GM23338 (cell line): ENCODE results near the gene CACNG3. TPM values are rescaled to one million over a fixed set of nuclear protein-coding genes. Genes with fewer than 3 reads are reported as not detected.

ENCODE experiments used
- ATAC-seq: fragments of 200-7000 bp; cut with Tn5 transposase; 3 replicates; pipeline ENCODE4 v1.9.1; 2020
- DNase-seq: peaks from one replicate; pipeline ENCODE4 v3.0.0-alpha.2; 2015; ENCODE audit warnings: low spot score
- H2AFZ ChIP-seq: fragments of 200-600 bp; sonication (generic); 2 replicates; pipeline ENCODE4 v1.8.0; 2016; ENCODE audit warnings: antibody characterized with exemption, mild to moderate bottlenecking, moderate library complexity
- H3F3A ChIP-seq: fragments of 200-600 bp; sonication (generic); replicated peaks from 2 replicates; pipeline ENCODE4 v1.8.0; 2017; ENCODE audit warnings: antibody characterized with exemption, mixed run types, low read depth
- H3K27ac ChIP-seq: fragments of 200-600 bp; sonication (generic); 2 replicates; pipeline ENCODE4 v1.6.1; 2016; ENCODE audit warnings: low read depth
- H3K27me3 ChIP-seq: fragments of 200-600 bp; sonication (generic); 2 replicates; pipeline ENCODE4 v1.8.0; 2016; ENCODE audit warnings: mild to moderate bottlenecking, mixed run types, moderate library complexity; ENCODE audit not compliant: insufficient read depth
- H3K36me3 ChIP-seq: fragments of 200-600 bp; sonication (generic); 2 replicates; pipeline ENCODE4 v1.8.0; 2016; ENCODE audit warnings: mild to moderate bottlenecking; ENCODE audit not compliant: insufficient read depth
- H3K4me1 ChIP-seq: fragments of 200-600 bp; sonication (generic); 2 replicates; pipeline ENCODE4 v1.8.0; 2016; ENCODE audit warnings: mild to moderate bottlenecking, moderate library complexity; ENCODE audit not compliant: insufficient read depth
- H3K4me2 ChIP-seq: fragments of 200-600 bp; sonication (generic); 2 replicates; pipeline ENCODE4 v1.7.1; 2017; ENCODE audit warnings: mixed run types
- H3K4me3 ChIP-seq: fragments of 200-600 bp; sonication (generic); 2 replicates; pipeline ENCODE4 v1.6.1; 2016; ENCODE audit warnings: mixed run types
- H3K79me2 ChIP-seq: fragments of 200-600 bp; sonication (generic); replicated peaks from 2 replicates; pipeline ENCODE4 v1.8.0; 2017; ENCODE audit warnings: mild to moderate bottlenecking; ENCODE audit not compliant: insufficient read depth
- H3K9me2 ChIP-seq: fragments of 200-600 bp; sonication (generic); 2 replicates; pipeline ENCODE4 v1.8.0; 2017; ENCODE audit not compliant: insufficient read depth
- H4K20me1 ChIP-seq: fragments of 200-600 bp; sonication (generic); replicated peaks from 2 replicates; pipeline ENCODE4 v1.8.0; 2017; ENCODE audit warnings: mild to moderate bottlenecking; ENCODE audit not compliant: insufficient read depth
- H3K27ac Mint-ChIP-seq: 2 replicates; pipeline ENCODE4 v1.8.0; 2020; ENCODE audit warnings: inconsistent platforms, mild to moderate bottlenecking, moderate library complexity, mixed read lengths
- H3K27me3 Mint-ChIP-seq: 3 replicates; pipeline ENCODE4 v1.8.0; 2022; ENCODE audit warnings: low read depth, mild to moderate bottlenecking, moderate library complexity, mixed read lengths, inconsistent platforms; ENCODE audit not compliant: insufficient read depth, poor library complexity
- H3K36me3 Mint-ChIP-seq: 3 replicates; pipeline ENCODE4 v1.8.0; 2021; ENCODE audit warnings: low read depth, mild to moderate bottlenecking, inconsistent platforms, moderate library complexity, mixed read lengths
- H3K4me1 Mint-ChIP-seq: 3 replicates; pipeline ENCODE4 v1.8.0; 2020; ENCODE audit warnings: mild to moderate bottlenecking, inconsistent platforms, mixed read lengths
- H3K4me3 Mint-ChIP-seq: 3 replicates; pipeline ENCODE4 v1.8.0; 2021; ENCODE audit warnings: moderate library complexity, mild to moderate bottlenecking, inconsistent platforms, mixed read lengths
- H3K9me3 Mint-ChIP-seq: 3 replicates; pipeline ENCODE4 v1.8.0; 2020; ENCODE audit warnings: moderate library complexity, mild to moderate bottlenecking, inconsistent platforms, mixed read lengths
- CREB1 ChIP-seq: fragments of 250-450 bp; sonication (Bioruptor Pico); IDR thresholded peaks from 2 replicates; pipeline ENCODE4 v1.5.0; 2020; ENCODE audit warnings: low read depth, mild to moderate bottlenecking, moderate library complexity
- ETS1 ChIP-seq: IDR thresholded peaks from 2 replicates; pipeline ENCODE4 v1.6.1; 2016; ENCODE audit warnings: antibody characterized with exemption
- EZH2phosphoT487 ChIP-seq: fragments of 200-600 bp; sonication (generic); IDR thresholded peaks from one replicate; pipeline ENCODE4 v1.8.1; 2018; ENCODE audit warnings: antibody characterized with exemption; ENCODE audit not compliant: unreplicated experiment
- POLR2AphosphoS5 ChIP-seq: IDR thresholded peaks from 2 replicates; pipeline ENCODE4 v1.6.1; 2016; ENCODE audit warnings: antibody characterized with exemption, low read depth
- STAT1 ChIP-seq: IDR thresholded peaks from one replicate; pipeline ENCODE4 v1.6.1; 2016; ENCODE audit warnings: antibody characterized with exemption; ENCODE audit not compliant: unreplicated experiment
- ZNF462 ChIP-seq: fragments of 250-450 bp; sonication (Bioruptor Pico); IDR thresholded peaks from 2 replicates; pipeline ENCODE4 v1.5.0; 2020; ENCODE audit warnings: mild to moderate bottlenecking, moderate library complexity
- polyA plus RNA-seq: library from polyadenylated mRNA; unstranded; fragments of >200 nt; fragmentation: Nextera tagmentation; extraction: Ambion mirVana; gene quantifications from 2 replicates; pipeline ENCODE4 v1.2.1, GENCODE V29; 2016
- total RNA-seq: library from RNA; depleted of rRNA; stranded (reverse); fragments of >200 nt; shearing (Covaris generic); gene quantifications from 2 replicates; pipeline ENCODE4 v1.2.3, GENCODE V29; 2014

CACNG3 gene
- total and polyA plus RNA-seq, 2 experiments from 2014 or later: not detected

GRCh38 chr16:24302636-24303035 lies 46.5 kb downstream of the CACNG3 start (continued):
- TF ChIP-seq ZNF462 (CRISPR knock-in tag): no peak
- TF ChIP-seq EZH2phosphoT487: no peak

GRCh38 chr16:24308200-24308599 lies 52.1 kb downstream of the CACNG3 start:
- no peak overlapping the region for H3K4me3 ChIP-seq
- H3K27ac Mint-ChIP-seq: no peak overlapping the region
- no peaks in the 10 kb centered on the region for H3K36me3 ChIP-seq
- no peak overlapping the region for H3K4me2 ChIP-seq
- H3K36me3 Mint-ChIP-seq: no peaks in the 10 kb centered on the region
- H3K27me3 Mint-ChIP-seq: peaks cover 8% of the 10 kb centered on the region
- H3K4me1 Mint-ChIP-seq: peaks cover 2% of the 10 kb centered on the region; the same call in 1 of the 3 replicates
- no peak overlapping the region for H2AFZ ChIP-seq
- H3K27ac ChIP-seq: no peak overlapping the region
- DNase-seq (no peak), ATAC-seq (no peak)
- H3K4me3 Mint-ChIP-seq: no peak overlapping the region
- no peaks in the 10 kb centered on the region for H3F3A ChIP-seq
- TF ChIP-seq STAT1 (no peak), ZNF462 (CRISPR knock-in tag) (no peak), CREB1 (no peak), ETS1 (no peak), POLR2AphosphoS5 (no peak)
- H3K4me1 ChIP-seq: no peaks in the 10 kb centered on the region
- H4K20me1 ChIP-seq: no peaks in the 10 kb centered on the region
- H3K9me3 Mint-ChIP-seq: peaks cover 2% of the 10 kb centered on the region; the same call in 1 of the 3 replicates
- no peaks in the 10 kb centered on the region for H3K9me2 ChIP-seq
- H3K27me3 ChIP-seq: no peaks in the 10 kb centered on the region
- no peaks in the 10 kb centered on the region for H3K79me2 ChIP-seq
